ENCODE results near the gene COX17.

Gene COX17

DNA sequence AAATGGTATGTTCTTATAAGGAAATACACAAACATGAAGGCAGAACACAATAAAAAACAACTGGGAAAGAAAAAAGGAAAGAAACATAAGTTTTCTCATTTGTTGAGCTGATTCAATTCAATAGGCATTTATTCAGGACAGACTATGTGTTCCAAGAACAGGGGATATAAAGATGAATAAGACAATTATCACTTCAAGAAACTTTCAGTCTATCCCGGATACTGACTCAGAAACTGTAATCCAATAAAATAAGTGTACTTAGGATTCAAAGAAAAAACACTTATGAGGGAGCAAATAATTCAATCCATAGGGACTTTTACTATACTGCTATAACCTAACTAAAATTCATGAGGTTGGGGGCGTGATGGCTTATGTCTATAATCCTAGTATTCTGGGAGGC lies 13.3 kb downstream of the COX17 start:
- Histone ChIP-seq H3K27ac (peak overlapping the region; percentile 70), H3K4me3 (ENCODE audit: low read depth, low read length) (no peak overlapping the region), H3K4me2 (ENCODE audit: low read length) (no peak overlapping the region), H3K79me2 (no peaks in the 10 kb centered on the region), H3K36me3 (ENCODE audit: control insufficient read depth, insufficient read depth, low read length) (no peaks in the 10 kb centered on the region), H2AFZ (no peak overlapping the region), H3K9ac (no peak overlapping the region), H3K27me3 (ENCODE audit: control insufficient read depth, insufficient read depth, low read length) (no peaks in the 10 kb centered on the region), H3K4me1 (peaks cover 42% of the 10 kb centered on the region), H3K9me3 (ENCODE audit: control insufficient read depth, low read length) (no peaks in the 10 kb centered on the region)
- TF ChIP-seq, protein P1, sequence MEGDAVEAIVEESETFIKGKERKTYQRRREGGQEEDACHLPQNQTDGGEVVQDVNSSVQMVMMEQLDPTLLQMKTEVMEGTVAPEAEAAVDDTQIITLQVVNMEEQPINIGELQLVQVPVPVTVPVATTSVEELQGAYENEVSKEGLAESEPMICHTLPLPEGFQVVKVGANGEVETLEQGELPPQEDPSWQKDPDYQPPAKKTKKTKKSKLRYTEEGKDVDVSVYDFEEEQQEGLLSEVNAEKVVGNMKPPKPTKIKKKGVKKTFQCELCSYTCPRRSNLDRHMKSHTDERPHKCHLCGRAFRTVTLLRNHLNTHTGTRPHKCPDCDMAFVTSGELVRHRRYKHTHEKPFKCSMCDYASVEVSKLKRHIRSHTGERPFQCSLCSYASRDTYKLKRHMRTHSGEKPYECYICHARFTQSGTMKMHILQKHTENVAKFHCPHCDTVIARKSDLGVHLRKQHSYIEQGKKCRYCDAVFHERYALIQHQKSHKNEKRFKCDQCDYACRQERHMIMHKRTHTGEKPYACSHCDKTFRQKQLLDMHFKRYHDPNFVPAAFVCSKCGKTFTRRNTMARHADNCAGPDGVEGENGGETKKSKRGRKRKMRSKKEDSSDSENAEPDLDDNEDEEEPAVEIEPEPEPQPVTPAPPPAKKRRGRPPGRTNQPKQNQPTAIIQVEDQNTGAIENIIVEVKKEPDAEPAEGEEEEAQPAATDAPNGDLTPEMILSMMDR (IDR thresholded peaks at IDR 0.05): no peak

DNA sequence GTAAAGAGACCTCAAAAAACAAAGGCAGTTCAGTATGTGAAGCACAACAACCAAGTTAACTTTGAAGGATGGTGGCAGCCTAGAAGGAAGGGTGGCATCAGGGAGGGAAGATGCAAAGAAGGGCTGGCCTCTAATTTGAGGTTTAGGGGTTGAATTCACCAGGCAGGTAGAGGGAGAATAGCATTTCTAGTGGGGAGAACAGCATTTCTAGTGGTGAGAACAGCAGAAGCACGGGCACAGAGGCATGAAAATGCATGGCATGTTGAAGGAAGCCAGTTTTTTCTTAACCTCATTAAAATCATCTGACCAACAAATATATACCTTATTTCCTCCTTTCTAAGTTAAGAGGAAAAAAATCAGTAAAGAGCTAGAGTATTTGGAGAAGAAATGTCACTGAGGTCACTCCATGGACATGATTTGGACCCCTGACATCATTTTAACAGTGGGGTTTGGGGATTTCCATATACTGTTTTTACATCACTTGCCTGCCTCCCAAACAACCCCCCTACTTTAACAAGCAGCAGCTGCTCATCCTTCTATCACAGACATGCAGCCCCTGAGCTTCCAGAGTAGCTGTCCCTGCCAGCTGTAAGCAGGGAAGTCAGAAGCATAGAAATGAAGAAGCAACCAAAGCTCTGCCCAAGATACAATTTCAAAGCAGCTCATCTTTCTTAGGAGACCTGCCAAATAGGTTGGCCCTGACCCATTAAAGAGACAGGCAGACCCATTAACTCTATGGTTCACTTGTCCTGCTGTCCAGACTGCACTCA lies 14.4 kb downstream of the COX17 start:
- TF ChIP-seq, protein P1 (IDR thresholded peaks at IDR 0.05): peak; percentile 18
- H3K9ac ChIP-seq: no peak overlapping the region
- H3K4me1 ChIP-seq: peaks cover 42% of the 10 kb centered on the region

DNA sequence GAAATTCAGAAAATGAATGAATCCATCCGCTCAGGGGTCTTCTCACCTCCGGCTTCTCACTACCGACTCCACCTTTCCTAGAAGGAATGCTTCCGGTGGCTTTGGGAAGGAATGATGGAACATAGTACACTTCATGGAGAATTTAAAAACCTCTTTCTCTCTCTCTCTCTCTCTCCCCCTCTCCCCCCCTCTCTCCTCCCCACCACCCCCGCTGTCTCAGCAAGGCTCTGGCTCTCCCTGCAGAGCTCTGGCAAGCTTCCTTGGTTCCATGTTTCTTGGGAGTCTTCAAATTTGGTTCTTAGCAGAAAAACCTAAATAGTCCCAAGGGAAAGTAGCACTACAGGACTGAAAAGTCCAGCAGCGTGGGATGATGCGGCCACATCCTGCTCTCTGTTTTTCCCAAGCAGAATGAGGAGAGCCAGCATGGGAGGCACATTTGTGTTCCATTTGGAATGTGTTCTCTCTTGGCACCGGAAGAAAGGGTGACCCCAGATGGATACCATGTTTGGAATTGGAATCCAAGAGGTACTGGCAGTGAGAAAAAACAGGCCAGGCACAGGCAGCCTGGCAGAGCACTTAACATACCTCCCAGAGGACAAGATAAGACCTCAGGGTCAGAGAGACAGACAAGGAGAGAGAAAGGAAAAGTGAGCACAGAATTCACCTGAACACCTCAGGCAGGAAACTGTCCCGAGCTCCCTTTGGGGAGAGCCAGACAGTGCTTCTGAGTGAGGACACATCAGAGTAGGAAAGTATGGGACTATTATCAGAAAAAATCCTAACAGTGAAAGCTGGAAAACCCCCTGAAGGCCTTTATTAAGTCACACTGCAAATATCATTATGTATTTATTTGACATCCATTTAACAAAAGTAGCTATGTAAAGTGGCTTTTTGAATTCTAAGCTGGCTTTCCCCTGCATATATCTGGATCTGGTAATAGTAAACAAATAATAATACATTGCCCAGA lies 16.4 kb downstream of the COX17 start, which contains the start of gene POPDC2:
POPDC2 (minus strand) TSS at position 116 of the 967 bp plus-strand sequence. CDS start 166 bp downstream, outside the sequence.
- no peaks in the 10 kb centered on the region for H3K9me3 ChIP-seq (ENCODE audit: control insufficient read depth, low read length)
- H2AFZ ChIP-seq: peak within 1 kb of the TSS; percentile 43
- no peaks in the 10 kb centered on the region for H3K79me2 ChIP-seq
- no peak within 1 kb of the TSS for H3K9ac ChIP-seq
- H3K4me1 ChIP-seq: peaks cover 31% of the 10 kb centered on the region
- peaks cover 2% of the 10 kb centered on the region for H3K36me3 ChIP-seq (ENCODE audit: control insufficient read depth, insufficient read depth, low read length)
- peak within 1 kb of the TSS; percentile 15 for H3K27ac ChIP-seq
- H3K27me3 ChIP-seq (ENCODE audit: control insufficient read depth, insufficient read depth, low read length): no peaks in the 10 kb centered on the region
- H3K4me2 ChIP-seq (ENCODE audit: low read length): no peak within 1 kb of the TSS
- H3K4me3 ChIP-seq (ENCODE audit: low read depth, low read length): no peak within 1 kb of the TSS
- TF ChIP-seq, protein P1 (IDR thresholded peaks at IDR 0.05): no peak

More for the DNA sequence above, 14.4 kb downstream of the COX17 start:
- H3K79me2 ChIP-seq: no peaks in the 10 kb centered on the region
- peak overlapping the region; percentile 31 for H2AFZ ChIP-seq
- H3K4me2 ChIP-seq (ENCODE audit: low read length): peak overlapping the region; percentile 56
- H3K36me3 ChIP-seq (ENCODE audit: control insufficient read depth, insufficient read depth, low read length): no peaks in the 10 kb centered on the region
- no peaks in the 10 kb centered on the region for H3K27me3 ChIP-seq (ENCODE audit: control insufficient read depth, insufficient read depth, low read length)
- H3K4me3 ChIP-seq (ENCODE audit: low read depth, low read length): no peak overlapping the region
- H3K9me3 ChIP-seq (ENCODE audit: control insufficient read depth, low read length): no peaks in the 10 kb centered on the region
- H3K27ac ChIP-seq: peak overlapping the region; percentile 70

DNA sequence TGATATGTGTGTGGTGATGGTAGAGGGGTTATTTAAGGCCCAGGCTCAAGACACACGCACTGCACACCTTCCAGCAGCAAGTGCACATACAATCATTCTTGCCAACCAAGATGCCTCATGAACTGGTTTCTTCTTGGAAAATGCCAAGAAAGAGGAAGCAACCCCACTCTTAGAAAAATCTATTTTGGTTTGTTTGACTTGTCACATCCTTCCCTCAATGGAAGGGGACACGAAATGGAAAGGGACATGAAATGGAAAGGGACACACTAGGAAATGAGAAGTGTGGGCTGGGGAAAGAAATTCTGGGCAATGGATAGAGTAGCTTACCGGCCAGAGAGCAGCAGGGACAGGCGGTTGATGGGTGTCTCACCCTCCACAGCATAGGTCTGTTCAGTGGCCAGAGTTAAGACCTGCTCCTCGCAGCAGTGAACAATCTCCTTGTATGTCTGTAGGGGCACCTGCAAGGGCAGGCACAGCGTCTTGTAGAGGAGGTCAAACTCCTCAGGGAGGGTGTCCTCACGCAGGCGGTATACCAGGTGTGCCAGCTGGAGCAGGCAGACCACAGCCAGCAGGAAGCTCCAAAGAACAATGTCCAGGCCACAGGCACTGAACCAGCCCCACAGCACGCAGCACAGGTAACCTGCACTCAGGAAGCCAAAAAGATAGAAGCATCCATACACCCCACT lies 17.5 kb downstream of the COX17 start:
- H3K36me3 ChIP-seq (ENCODE audit: control insufficient read depth, insufficient read depth, low read length): peaks cover 2% of the 10 kb centered on the region
- H3K27me3 ChIP-seq (ENCODE audit: control insufficient read depth, insufficient read depth, low read length): no peaks in the 10 kb centered on the region
- peaks cover 24% of the 10 kb centered on the region for H3K4me1 ChIP-seq
- no peak overlapping the region for H3K27ac ChIP-seq
- no peak overlapping the region for H3K4me3 ChIP-seq (ENCODE audit: low read depth, low read length)
- no peaks in the 10 kb centered on the region for H3K9me3 ChIP-seq (ENCODE audit: control insufficient read depth, low read length)
- TF ChIP-seq, protein P1 (IDR thresholded peaks at IDR 0.05): no peak
- no peaks in the 10 kb centered on the region for H3K79me2 ChIP-seq
- H3K9ac ChIP-seq: no peak overlapping the region
- H3K4me2 ChIP-seq (ENCODE audit: low read length): no peak overlapping the region
- no peak overlapping the region for H2AFZ ChIP-seq

All from parathyroid adenoma (tissue), 2 donors.